ENCODE measurements around the gene STXBP1. TPM values are rescaled to one million over a fixed set of nuclear protein-coding genes. Genes with fewer than 3 reads are reported as not detected.

The STXBP1 gene
- total and polyA plus RNA-seq, 2 experiments from 2014 or later: 48.6 to 50.4 TPM

DNA sequence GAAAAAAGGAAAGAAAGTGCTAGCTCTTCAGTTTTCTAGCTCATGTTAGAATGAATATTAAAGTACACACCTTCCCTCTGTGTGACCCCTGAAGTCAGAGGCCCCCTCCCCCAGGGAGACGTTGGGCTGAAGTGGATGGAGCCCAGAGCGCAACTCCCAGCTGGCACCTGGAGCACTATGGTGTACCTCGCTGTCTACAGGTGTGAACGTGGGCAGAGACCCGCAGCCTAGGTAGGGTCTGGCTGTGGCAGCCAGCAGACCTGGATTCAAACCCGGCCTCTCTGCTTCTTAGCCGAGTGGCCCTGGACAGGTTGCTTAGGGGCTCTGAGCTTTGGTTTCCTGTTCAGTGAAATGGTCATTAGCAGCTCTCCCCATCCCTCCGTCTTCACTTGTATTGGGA is 116.7 kb downstream of the STXBP1 start (continued):
- TF ChIP-seq, protein P1, sequence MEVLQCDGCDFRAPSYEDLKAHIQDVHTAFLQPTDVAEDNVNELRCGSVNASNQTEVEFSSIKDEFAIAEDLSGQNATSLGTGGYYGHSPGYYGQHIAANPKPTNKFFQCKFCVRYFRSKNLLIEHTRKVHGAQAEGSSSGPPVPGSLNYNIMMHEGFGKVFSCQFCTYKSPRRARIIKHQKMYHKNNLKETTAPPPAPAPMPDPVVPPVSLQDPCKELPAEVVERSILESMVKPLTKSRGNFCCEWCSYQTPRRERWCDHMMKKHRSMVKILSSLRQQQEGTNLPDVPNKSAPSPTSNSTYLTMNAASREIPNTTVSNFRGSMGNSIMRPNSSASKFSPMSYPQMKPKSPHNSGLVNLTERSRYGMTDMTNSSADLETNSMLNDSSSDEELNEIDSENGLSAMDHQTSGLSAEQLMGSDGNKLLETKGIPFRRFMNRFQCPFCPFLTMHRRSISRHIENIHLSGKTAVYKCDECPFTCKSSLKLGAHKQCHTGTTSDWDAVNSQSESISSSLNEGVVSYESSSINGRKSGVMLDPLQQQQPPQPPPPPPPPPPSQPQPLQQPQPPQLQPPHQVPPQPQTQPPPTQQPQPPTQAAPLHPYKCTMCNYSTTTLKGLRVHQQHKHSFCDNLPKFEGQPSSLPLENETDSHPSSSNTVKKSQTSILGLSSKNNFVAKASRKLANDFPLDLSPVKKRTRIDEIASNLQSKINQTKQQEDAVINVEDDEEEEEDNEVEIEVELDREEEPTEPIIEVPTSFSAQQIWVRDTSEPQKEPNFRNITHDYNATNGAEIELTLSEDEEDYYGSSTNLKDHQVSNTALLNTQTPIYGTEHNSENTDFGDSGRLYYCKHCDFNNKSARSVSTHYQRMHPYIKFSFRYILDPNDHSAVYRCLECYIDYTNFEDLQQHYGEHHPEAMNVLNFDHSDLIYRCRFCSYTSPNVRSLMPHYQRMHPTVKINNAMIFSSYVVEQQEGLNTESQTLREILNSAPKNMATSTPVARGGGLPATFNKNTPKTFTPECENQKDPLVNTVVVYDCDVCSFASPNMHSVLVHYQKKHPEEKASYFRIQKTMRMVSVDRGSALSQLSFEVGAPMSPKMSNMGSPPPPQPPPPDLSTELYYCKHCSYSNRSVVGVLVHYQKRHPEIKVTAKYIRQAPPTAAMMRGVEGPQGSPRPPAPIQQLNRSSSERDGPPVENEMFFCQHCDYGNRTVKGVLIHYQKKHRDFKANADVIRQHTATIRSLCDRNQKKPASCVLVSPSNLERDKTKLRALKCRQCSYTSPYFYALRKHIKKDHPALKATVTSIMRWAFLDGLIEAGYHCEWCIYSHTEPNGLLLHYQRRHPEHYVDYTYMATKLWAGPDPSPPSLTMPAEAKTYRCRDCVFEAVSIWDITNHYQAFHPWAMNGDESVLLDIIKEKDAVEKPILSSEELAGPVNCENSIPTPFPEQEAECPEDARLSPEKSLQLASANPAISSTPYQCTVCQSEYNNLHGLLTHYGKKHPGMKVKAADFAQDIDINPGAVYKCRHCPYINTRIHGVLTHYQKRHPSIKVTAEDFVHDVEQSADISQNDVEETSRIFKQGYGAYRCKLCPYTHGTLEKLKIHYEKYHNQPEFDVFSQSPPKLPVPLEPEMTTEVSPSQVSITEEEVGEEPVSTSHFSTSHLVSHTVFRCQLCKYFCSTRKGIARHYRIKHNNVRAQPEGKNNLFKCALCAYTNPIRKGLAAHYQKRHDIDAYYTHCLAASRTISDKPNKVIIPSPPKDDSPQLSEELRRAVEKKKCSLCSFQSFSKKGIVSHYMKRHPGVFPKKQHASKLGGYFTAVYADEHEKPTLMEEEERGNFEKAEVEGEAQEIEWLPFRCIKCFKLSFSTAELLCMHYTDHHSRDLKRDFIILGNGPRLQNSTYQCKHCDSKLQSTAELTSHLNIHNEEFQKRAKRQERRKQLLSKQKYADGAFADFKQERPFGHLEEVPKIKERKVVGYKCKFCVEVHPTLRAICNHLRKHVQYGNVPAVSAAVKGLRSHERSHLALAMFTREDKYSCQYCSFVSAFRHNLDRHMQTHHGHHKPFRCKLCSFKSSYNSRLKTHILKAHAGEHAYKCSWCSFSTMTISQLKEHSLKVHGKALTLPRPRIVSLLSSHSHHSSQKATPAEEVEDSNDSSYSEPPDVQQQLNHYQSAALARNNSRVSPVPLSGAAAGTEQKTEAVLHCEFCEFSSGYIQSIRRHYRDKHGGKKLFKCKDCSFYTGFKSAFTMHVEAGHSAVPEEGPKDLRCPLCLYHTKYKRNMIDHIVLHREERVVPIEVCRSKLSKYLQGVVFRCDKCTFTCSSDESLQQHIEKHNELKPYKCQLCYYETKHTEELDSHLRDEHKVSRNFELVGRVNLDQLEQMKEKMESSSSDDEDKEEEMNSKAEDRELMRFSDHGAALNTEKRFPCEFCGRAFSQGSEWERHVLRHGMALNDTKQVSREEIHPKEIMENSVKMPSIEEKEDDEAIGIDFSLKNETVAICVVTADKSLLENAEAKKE (CRISPR knock-in tag; IDR thresholded peaks at IDR 0.05): no peak
- TF ChIP-seq POLR2AphosphoS5 (IDR thresholded peaks at IDR 0.05; ENCODE audit: low read depth): no peak
- TF ChIP-seq NANOG (IDR thresholded peaks at IDR 0.05; ENCODE audit: borderline replicate concordance): no peak
- TF ChIP-seq STAT1 (IDR thresholded peaks at IDR 0.05; ENCODE audit: unreplicated experiment): no peak
- TF ChIP-seq, protein P2, sequence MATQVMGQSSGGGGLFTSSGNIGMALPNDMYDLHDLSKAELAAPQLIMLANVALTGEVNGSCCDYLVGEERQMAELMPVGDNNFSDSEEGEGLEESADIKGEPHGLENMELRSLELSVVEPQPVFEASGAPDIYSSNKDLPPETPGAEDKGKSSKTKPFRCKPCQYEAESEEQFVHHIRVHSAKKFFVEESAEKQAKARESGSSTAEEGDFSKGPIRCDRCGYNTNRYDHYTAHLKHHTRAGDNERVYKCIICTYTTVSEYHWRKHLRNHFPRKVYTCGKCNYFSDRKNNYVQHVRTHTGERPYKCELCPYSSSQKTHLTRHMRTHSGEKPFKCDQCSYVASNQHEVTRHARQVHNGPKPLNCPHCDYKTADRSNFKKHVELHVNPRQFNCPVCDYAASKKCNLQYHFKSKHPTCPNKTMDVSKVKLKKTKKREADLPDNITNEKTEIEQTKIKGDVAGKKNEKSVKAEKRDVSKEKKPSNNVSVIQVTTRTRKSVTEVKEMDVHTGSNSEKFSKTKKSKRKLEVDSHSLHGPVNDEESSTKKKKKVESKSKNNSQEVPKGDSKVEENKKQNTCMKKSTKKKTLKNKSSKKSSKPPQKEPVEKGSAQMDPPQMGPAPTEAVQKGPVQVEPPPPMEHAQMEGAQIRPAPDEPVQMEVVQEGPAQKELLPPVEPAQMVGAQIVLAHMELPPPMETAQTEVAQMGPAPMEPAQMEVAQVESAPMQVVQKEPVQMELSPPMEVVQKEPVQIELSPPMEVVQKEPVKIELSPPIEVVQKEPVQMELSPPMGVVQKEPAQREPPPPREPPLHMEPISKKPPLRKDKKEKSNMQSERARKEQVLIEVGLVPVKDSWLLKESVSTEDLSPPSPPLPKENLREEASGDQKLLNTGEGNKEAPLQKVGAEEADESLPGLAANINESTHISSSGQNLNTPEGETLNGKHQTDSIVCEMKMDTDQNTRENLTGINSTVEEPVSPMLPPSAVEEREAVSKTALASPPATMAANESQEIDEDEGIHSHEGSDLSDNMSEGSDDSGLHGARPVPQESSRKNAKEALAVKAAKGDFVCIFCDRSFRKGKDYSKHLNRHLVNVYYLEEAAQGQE (IDR thresholded peaks at IDR 0.05; ENCODE audit: unreplicated experiment): no peak

All from GM23338 (cell line).